PFSK-1 (cell line): ENCODE data around the gene FGF4.

ENCODE experiments used
- FOXP2 ChIP-seq: optimal IDR thresholded peaks from 2 replicates; pipeline ENCODE3; 2011; ENCODE audit warnings: borderline replicate concordance, control low read depth, inconsistent platforms; ENCODE audit not compliant: insufficient read depth; ENCODE audit errors: extremely low read length, extremely low read depth
- POLR2AphosphoS5 ChIP-seq: IDR thresholded peaks from 2 replicates; pipeline ENCODE4 v1.6.1; 2012; ENCODE audit warnings: low read depth, mild to moderate bottlenecking, control low read depth, low read length, moderate library complexity
- REST ChIP-seq, 2 experiments: IDR thresholded peaks; 2 replicates each; pipeline versions ENCODE4 v1.6.1 to v1.8.0; 2011 to 2012; ENCODE audit warnings: low read depth in 2 of 2, low read length in 2 of 2, control low read depth in 1 of 2, inconsistent platforms in 1 of 2, mild to moderate bottlenecking in 1 of 2, moderate library complexity in 1 of 2; ENCODE audit not compliant: insufficient read depth in 1 of 2
- SIN3A ChIP-seq: IDR thresholded peaks from 2 replicates; pipeline ENCODE4 v1.6.1; 2012; ENCODE audit warnings: mild to moderate bottlenecking, low read length, moderate library complexity, borderline replicate concordance; ENCODE audit not compliant: insufficient read depth
- TAF1 ChIP-seq: IDR thresholded peaks from 2 replicates; pipeline ENCODE4 v1.6.1; 2012; ENCODE audit warnings: low read length, control low read depth, borderline replicate concordance; ENCODE audit not compliant: insufficient read depth

GRCh38 chr11:69799097-69799496 lies 24.0 kb upstream of the FGF4 start:
- TF ChIP-seq POLR2AphosphoS5, result no peak
- no peak for TF ChIP-seq SIN3A
- no peak for TF ChIP-seq REST (IDR thresholded peaks at IDR 0.05; ENCODE audit: insufficient read depth in 1 of 2, low read depth in 2 of 2, low read length in 2 of 2)
- no peak for TF ChIP-seq TAF1
- TF ChIP-seq FOXP2, result no peak
